Lower leg skin (tissue), 3 donors: Measurements from ENCODE around the gene AQP5.

ENCODE experiments used
- POLR2A ChIP-seq, 2 donors: fragments of 450-650 bp; IDR thresholded peaks; one replicate each; pipeline ENCODE4 v1.6.1; 2016 to 2017; ENCODE audit warnings: antibody characterized with exemption in 2 of 2, mild to moderate bottlenecking in 1 of 2, moderate library complexity in 1 of 2
- TF ChIP-seq, protein P1 (sequence below), 3 donors: fragments of 450-650 bp; IDR thresholded peaks; one replicate each; pipeline ENCODE4 v1.5.1; 2016; ENCODE audit warnings: antibody characterized with exemption in 3 of 3, mild to moderate bottlenecking in 3 of 3, moderate library complexity in 2 of 3

DNA sequence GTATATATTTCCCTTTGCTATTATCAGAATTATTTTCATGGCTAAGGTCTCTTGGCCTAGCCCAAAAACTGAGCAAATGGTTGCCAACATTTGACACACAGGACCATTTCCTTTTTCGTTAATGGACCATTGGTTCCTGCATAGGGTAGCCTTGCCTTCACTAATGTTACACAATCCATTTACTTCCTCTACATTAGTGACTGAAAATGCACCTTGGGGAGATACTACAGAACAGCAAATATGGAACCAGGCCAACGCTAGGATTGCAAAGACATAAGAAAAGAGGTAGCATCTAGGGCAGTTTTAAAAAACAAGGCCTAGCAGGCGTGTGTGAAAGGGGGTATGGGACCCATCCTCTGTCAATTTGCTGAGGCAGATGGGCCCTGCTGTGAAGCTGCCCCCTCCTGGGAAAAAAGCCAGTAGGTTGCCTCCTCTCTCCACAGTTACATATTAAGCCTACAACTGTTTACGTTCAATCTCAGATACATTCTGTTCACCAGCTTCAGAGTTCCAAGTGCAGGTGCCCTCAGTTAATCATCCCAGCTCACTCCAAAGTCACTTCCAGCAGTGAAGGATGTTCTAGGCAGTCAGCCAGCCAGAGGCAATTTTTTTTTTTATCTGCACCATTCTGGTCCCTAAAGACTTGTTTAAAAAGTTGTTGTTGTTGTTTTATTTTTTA is 26.1 kb downstream of the AQP5 start:
- TF ChIP-seq, protein P1, sequence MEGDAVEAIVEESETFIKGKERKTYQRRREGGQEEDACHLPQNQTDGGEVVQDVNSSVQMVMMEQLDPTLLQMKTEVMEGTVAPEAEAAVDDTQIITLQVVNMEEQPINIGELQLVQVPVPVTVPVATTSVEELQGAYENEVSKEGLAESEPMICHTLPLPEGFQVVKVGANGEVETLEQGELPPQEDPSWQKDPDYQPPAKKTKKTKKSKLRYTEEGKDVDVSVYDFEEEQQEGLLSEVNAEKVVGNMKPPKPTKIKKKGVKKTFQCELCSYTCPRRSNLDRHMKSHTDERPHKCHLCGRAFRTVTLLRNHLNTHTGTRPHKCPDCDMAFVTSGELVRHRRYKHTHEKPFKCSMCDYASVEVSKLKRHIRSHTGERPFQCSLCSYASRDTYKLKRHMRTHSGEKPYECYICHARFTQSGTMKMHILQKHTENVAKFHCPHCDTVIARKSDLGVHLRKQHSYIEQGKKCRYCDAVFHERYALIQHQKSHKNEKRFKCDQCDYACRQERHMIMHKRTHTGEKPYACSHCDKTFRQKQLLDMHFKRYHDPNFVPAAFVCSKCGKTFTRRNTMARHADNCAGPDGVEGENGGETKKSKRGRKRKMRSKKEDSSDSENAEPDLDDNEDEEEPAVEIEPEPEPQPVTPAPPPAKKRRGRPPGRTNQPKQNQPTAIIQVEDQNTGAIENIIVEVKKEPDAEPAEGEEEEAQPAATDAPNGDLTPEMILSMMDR (IDR thresholded peaks at IDR 0.05), result no peak
- no peak for TF ChIP-seq POLR2A (IDR thresholded peaks at IDR 0.05)
